HepG2 (cell line): ENCODE measurements around the gene HNRNPA1L2. TPM values are rescaled to one million over a fixed set of nuclear protein-coding genes. Genes with fewer than 3 reads are reported as not detected.

ENCODE experiments used
- CBX2 ChIP-seq, 2 experiments: fragments of 200-600 bp in 1 of 2; sonication (generic); formaldehyde crosslinking in 1 of 2; IDR thresholded peaks; 2 replicates each; pipeline versions ENCODE4 v1.7.0 to v1.8.1; 2018 to 2022; ENCODE audit warnings: low read depth in 2 of 2, low read length in 1 of 2, mild to moderate bottlenecking in 1 of 2, missing genetic modification reagents in 1 of 2
- KMT2B ChIP-seq: IDR thresholded peaks from 2 replicates; pipeline ENCODE4 v1.6.1; 2016; ENCODE audit warnings: missing genetic modification reagents, missing compliant biosample characterization
- REST ChIP-seq, 2 experiments: IDR thresholded peaks; 2 replicates each; pipeline ENCODE4 v1.6.1; 2011 to 2012; ENCODE audit warnings: low read length in 2 of 2, borderline replicate concordance in 1 of 2, low read depth in 1 of 2, mild to moderate bottlenecking in 1 of 2, moderate library complexity in 1 of 2
- SIN3B ChIP-seq: fragments of 150-350 bp; IDR thresholded peaks from 2 replicates; pipeline ENCODE4 v1.6.1; 2014; ENCODE audit warnings: low read length
- TCF7 ChIP-seq: sonication (generic); IDR thresholded peaks from 2 replicates; pipeline ENCODE4 v1.6.1; 2016; ENCODE audit warnings: antibody characterized with exemption, low read depth
- ZMAT3 ChIP-seq: sonication (generic); formaldehyde crosslinking; conservative IDR thresholded peaks from 2 replicates; pipeline ENCODE4 v1.7.0; 2021; ENCODE audit warnings: missing genetic modification reagents
- ZNF512B ChIP-seq: sonication (generic); formaldehyde crosslinking; IDR thresholded peaks from 2 replicates; pipeline ENCODE4 v1.5.1; 2020; ENCODE audit warnings: missing genetic modification reagents, mild to moderate bottlenecking, borderline replicate concordance
- ZNF777 ChIP-seq: sonication (generic); formaldehyde crosslinking; IDR thresholded peaks from 2 replicates; pipeline ENCODE4 v1.4.0; 2020; ENCODE audit warnings: missing genetic modification reagents
- polyA plus RNA-seq, 8 experiments: library from polyadenylated mRNA; depleted of rRNA in 3 of 8; stranded (reverse) in 7 of 8; unstranded in 1 of 8; fragments of >200 nt; fragmentation: Illumina TruSeq in 4 of 8; extraction: Trizol in 4 of 8; gene quantifications; 2 replicates each; pipeline versions ENCODE4 v1.2.1 to v1.2.3, GENCODE V29; 2011 to 2016; ENCODE audit warnings: low read depth in 4 of 8, missing spikeins in 1 of 8, mixed read lengths in 1 of 8; ENCODE audit not compliant: insufficient read depth in 1 of 8
- total RNA-seq, 5 experiments: library from RNA; depleted of rRNA; stranded (reverse); fragments of >200 nt; fragmentation: Illumina TruSeq; extraction: Trizol; gene quantifications; 2 replicates each; pipeline ENCODE4 v1.2.3, GENCODE V29; 2016; ENCODE audit warnings: low read depth in 1 of 5
- TF ChIP-seq, protein P1 (sequence below): sonication (generic); formaldehyde crosslinking; IDR thresholded peaks from 2 replicates; pipeline ENCODE4 v1.8.0; 2022; ENCODE audit warnings: mild to moderate bottlenecking, missing genetic modification reagents, borderline replicate concordance
- TF ChIP-seq, protein P2 (sequence below): sonication (generic); formaldehyde crosslinking; IDR thresholded peaks from 2 replicates; pipeline ENCODE4 v1.4.0; 2020; ENCODE audit warnings: missing genetic modification reagents, borderline replicate concordance
- TF ChIP-seq, protein P3 (sequence below): sonication (generic); formaldehyde crosslinking; IDR thresholded peaks from 2 replicates; pipeline ENCODE4 v1.9.0; 2021; ENCODE audit warnings: missing genetic modification reagents, borderline replicate concordance

HNRNPA1L2 gene
- total and polyA plus RNA-seq, 2 of the 13 experiments (the other 11 are each of a cell fraction or from before 2014, with no cell fraction given), result 3.6 to 7.1 TPM

DNA sequence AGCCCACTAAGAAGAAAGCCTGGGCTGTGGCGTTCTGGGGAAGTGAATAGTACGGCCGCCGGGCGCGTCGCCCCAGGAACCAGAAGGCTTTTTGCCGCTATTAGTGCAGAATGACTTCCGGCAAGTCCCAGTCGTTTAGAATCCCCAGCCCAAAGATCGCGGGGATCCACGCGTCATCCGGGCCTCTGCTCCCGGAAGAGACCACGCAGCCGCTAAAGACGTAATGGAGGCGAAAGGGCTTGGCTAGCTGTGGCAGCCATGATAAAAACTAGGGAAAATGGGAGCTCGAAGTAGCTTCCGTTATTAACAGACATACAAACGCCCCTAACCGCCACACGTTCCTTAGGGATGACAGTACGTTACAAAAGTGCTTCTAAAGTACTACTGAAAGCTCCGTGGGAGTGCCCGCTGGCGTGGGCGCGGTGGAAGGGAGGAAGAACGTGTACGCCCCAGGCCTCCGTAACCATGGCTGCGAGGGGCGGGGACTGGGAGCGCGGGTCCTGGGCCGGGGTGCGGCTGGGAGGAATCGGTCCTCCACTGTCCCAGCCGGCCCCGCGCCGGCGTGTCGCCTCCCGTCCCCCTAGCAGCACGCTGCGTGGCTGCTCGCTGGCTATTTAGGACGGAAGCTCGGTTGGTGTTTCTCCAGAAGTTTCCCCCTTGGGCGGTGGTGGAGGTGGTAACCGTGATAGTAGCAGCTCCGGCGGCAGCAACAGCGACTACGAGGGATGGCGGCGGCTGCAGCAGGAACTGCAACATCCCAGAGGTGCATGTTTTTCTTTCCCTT is 10.2 kb downstream of the HNRNPA1L2 start, which contains the start of gene SUGT1 (continued):
- TF ChIP-seq, protein P1, sequence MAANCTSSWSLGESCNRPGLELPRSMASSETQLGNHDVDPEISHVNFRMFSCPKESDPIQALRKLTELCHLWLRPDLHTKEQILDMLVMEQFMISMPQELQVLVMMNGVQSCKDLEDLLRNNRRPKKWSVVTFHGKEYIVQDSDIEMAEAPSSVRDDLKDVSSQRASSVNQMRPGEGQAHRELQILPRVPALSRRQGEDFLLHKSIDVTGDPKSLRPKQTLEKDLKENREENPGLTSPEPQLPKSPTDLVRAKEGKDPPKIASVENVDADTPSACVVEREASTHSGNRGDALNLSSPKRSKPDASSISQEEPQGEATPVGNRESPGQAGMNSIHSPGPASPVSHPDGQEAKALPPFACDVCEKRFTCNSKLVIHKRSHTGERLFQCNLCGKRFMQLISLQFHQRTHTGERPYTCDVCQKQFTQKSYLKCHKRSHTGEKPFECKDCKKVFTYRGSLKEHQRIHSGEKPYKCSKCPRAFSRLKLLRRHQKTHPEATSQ (CRISPR knock-in tag), result no peak
- TF ChIP-seq ZNF512B (CRISPR knock-in tag) (no peak), TCF7 (no peak), CBX2 (IDR thresholded peaks at IDR 0.05; ENCODE audit: low read depth, low read length) (no peak), CBX2 (CRISPR knock-in tag; IDR thresholded peaks at IDR 0.05; ENCODE audit: low read depth) (no peak), REST (IDR thresholded peaks at IDR 0.05; ENCODE audit: borderline replicate concordance in 1 of 2, low read depth in 1 of 2, low read length in 2 of 2) (no peak; a peak in 1 of 4 replicates), ZMAT3 (0 out of 2 replicates have a peak, but pooled peaks have one; percentile 79), KMT2B (peak; percentile 86), SIN3B (peak; percentile 59), ZNF777 (CRISPR knock-in tag) (no peak; the same call in 1 of the 2 replicates)
- TF ChIP-seq, protein P2, sequence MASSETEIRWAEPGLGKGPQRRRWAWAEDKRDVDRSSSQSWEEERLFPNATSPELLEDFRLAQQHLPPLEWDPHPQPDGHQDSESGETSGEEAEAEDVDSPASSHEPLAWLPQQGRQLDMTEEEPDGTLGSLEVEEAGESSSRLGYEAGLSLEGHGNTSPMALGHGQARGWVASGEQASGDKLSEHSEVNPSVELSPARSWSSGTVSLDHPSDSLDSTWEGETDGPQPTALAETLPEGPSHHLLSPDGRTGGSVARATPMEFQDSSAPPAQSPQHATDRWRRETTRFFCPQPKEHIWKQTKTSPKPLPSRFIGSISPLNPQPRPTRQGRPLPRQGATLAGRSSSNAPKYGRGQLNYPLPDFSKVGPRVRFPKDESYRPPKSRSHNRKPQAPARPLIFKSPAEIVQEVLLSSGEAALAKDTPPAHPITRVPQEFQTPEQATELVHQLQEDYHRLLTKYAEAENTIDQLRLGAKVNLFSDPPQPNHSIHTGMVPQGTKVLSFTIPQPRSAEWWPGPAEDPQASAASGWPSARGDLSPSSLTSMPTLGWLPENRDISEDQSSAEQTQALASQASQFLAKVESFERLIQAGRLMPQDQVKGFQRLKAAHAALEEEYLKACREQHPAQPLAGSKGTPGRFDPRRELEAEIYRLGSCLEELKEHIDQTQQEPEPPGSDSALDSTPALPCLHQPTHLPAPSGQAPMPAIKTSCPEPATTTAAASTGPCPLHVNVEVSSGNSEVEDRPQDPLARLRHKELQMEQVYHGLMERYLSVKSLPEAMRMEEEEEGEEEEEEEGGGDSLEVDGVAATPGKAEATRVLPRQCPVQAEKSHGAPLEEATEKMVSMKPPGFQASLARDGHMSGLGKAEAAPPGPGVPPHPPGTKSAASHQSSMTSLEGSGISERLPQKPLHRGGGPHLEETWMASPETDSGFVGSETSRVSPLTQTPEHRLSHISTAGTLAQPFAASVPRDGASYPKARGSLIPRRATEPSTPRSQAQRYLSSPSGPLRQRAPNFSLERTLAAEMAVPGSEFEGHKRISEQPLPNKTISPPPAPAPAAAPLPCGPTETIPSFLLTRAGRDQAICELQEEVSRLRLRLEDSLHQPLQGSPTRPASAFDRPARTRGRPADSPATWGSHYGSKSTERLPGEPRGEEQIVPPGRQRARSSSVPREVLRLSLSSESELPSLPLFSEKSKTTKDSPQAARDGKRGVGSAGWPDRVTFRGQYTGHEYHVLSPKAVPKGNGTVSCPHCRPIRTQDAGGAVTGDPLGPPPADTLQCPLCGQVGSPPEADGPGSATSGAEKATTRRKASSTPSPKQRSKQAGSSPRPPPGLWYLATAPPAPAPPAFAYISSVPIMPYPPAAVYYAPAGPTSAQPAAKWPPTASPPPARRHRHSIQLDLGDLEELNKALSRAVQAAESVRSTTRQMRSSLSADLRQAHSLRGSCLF (CRISPR knock-in tag), result peak; percentile 24; the same call in 1 of the 2 replicates
- TF ChIP-seq, protein P3, sequence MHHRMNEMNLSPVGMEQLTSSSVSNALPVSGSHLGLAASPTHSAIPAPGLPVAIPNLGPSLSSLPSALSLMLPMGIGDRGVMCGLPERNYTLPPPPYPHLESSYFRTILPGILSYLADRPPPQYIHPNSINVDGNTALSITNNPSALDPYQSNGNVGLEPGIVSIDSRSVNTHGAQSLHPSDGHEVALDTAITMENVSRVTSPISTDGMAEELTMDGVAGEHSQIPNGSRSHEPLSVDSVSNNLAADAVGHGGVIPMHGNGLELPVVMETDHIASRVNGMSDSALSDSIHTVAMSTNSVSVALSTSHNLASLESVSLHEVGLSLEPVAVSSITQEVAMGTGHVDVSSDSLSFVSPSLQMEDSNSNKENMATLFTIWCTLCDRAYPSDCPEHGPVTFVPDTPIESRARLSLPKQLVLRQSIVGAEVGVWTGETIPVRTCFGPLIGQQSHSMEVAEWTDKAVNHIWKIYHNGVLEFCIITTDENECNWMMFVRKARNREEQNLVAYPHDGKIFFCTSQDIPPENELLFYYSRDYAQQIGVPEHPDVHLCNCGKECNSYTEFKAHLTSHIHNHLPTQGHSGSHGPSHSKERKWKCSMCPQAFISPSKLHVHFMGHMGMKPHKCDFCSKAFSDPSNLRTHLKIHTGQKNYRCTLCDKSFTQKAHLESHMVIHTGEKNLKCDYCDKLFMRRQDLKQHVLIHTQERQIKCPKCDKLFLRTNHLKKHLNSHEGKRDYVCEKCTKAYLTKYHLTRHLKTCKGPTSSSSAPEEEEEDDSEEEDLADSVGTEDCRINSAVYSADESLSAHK, result no peak
